Measurements from ENCODE around the gene ARF5. TPM values are rescaled to one million over a fixed set of nuclear protein-coding genes. Genes with fewer than 3 reads are reported as not detected.
"Not testable (repeated sequence)": the region's sequence is repeated elsewhere in the genome, so short reads cannot be mapped to it uniquely, and the experiment has no call there.

The ARF5 gene
- total and polyA plus RNA-seq, 2 donors = 133 to 205 TPM

DNA sequence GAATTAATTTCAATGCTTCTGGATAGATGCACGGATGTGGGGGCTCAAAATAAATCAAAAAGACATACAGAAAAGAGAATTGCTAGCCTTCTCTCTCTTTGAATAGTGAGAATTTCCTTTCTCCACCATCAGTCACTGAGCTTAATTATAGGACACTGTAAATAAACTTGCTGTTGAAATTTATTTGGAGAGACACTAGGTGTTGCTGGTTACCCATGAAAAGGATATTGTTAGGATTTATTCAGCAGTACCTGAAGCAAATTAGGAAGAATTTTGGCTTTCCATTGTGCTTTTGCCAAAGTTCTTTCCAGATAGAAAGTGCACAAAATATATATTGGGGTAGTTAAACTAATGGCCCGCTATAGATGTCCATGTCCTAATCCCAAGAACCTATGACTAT is 30.4 kb upstream of the ARF5 start:
- Histone ChIP-seq H3K27me3 (ENCODE audit: control insufficient read depth in 2 of 2, insufficient read depth in 1 of 2, low read length in 1 of 2) (no peaks in the 10 kb centered on the region), H3K27ac (ENCODE audit: low read depth in 1 of 2, low read length in 1 of 2) (no peak overlapping the region), H3K4me1 (ENCODE audit: control insufficient read depth in 2 of 2, insufficient read depth in 2 of 2, low read length in 2 of 2) (no peaks in the 10 kb centered on the region), H3K4me3 (ENCODE audit: low read length in 2 of 2) (no peak overlapping the region), H3K36me3 (ENCODE audit: control insufficient read depth in 2 of 2, insufficient read depth in 2 of 2, low read length in 1 of 2) (no peaks in the 10 kb centered on the region), H3K9me3 (ENCODE audit: control insufficient read depth in 2 of 2, insufficient read depth in 1 of 2, low read length in 1 of 2) (no peaks in the 10 kb centered on the region)
- WGBS = 77% methylated on average over 2 of the region's 2 CpGs
- no peak for DNase-seq (ENCODE audit: low read depth in 6 of 9, low spot score in 9 of 9)

DNA sequence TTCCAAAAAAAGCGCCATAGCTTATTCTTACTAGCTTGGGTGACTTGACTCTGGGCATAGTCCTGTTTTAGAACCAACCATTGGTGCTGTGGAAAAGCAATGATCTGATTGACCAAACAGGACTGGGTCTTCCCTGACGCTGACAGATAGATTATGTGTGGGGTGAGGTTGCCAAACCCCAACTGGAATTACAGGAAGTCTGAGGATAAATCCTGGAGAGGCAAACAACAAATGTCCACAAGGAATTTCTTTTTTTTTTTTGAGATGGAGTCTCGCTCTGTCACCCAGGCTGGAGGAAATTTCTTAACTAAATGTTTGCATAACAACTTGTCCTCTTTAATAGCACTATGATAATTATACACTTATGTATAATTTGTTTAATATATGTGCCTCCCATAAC is 22.0 kb upstream of the ARF5 start:
- Histone ChIP-seq H3K9me3 (ENCODE audit: control insufficient read depth in 2 of 2, insufficient read depth in 1 of 2, low read length in 1 of 2) (no peaks in the 10 kb centered on the region), H3K27me3 (ENCODE audit: control insufficient read depth in 2 of 2, insufficient read depth in 1 of 2, low read length in 1 of 2) (no peaks in the 10 kb centered on the region), H3K27ac (ENCODE audit: low read depth in 1 of 2, low read length in 1 of 2) (no peak overlapping the region), H3K36me3 (ENCODE audit: control insufficient read depth in 2 of 2, insufficient read depth in 2 of 2, low read length in 1 of 2) (no peaks in the 10 kb centered on the region), H3K4me1 (ENCODE audit: control insufficient read depth in 2 of 2, insufficient read depth in 2 of 2, low read length in 2 of 2) (no peaks in the 10 kb centered on the region), H3K4me3 (ENCODE audit: low read length in 2 of 2) (no peak overlapping the region)
- 94% methylated on average over 3 of the region's 3 CpGs for WGBS
- no peak for DNase-seq (ENCODE audit: low read depth in 6 of 9, low spot score in 9 of 9)

DNA sequence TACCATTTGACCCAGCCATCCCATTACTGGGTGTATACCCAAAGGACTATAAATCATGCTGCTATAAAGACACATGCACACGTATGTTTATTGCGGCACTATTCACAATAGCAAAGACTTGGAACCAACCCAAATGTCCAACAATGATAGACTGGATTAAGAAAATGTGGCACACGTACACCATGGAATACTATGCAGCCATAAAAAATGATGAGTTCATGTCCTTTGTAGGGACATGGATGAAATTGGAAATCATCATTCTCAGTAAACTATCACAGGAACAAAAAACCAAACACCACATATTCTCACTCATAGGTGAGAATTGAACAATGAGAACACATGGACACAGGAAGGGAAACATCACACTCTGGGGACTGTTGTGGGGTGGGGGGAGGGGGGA is 20.2 kb upstream of the ARF5 start:
- H3K27me3 ChIP-seq (ENCODE audit: control insufficient read depth in 2 of 2, insufficient read depth in 1 of 2, low read length in 1 of 2); H3K27ac ChIP-seq (ENCODE audit: low read depth in 1 of 2, low read length in 1 of 2): not testable (repeated sequence)
- no CpG with 5 or more reads among the region's 3 CpGs for whole genome bisulfite sequencing

DNA sequence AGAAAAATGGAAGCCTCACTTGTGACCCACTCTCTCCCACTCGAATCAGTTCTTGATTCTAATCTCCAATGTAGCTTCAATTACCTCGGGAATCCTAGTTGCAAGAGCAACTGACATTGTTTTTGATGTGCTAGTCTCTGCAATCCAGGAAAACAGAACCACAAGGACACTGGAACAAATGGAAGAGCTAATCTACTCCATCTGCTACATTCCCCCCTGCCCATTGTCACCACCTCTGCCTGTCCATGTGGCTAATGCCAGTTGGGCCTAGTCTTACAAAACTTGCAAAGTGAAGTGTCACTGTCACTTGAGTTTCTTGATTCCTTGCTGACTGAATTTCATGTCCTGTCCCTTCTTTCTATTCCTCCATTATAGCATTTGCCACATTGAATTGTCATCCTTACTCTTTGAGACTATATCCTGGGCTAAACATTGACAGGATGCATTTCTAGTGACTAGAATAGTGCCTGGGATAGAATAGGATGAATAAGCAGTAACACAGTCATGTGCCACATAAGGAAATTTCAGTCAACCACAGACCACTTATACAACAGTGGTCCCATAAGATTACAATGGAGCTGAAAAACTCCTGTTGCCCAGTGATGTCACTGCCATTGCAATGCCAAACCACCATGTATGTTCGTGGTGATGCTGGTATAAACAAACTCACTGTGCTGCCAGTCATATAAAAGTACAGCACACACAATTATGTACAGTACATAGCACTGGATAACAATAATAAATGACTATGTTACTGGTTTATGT is 16.3 kb upstream of the ARF5 start:
- DNase-seq (ENCODE audit: low read depth in 6 of 9, low spot score in 9 of 9) = no peak
- H3K27ac ChIP-seq (ENCODE audit: low read depth in 1 of 2, low read length in 1 of 2) = no peak overlapping the region
- no peaks in the 10 kb centered on the region for H3K27me3 ChIP-seq (ENCODE audit: control insufficient read depth in 2 of 2, insufficient read depth in 1 of 2, low read length in 1 of 2)
- H3K4me3 ChIP-seq (ENCODE audit: low read length in 2 of 2) = no peak overlapping the region
- H3K36me3 ChIP-seq (ENCODE audit: control insufficient read depth in 2 of 2, insufficient read depth in 2 of 2, low read length in 1 of 2) = no peaks in the 10 kb centered on the region
- H3K9me3 ChIP-seq (ENCODE audit: control insufficient read depth in 2 of 2, insufficient read depth in 1 of 2, low read length in 1 of 2) = no peaks in the 10 kb centered on the region
- H3K4me1 ChIP-seq (ENCODE audit: control insufficient read depth in 2 of 2, insufficient read depth in 2 of 2, low read length in 2 of 2) = no peaks in the 10 kb centered on the region
- 86% methylated on average over 3 of the region's 3 CpGs for WGBS

More for the DNA sequence above, 20.2 kb upstream of the ARF5 start:
- H3K9me3 ChIP-seq (ENCODE audit: control insufficient read depth in 2 of 2, insufficient read depth in 1 of 2, low read length in 1 of 2); DNase-seq (ENCODE audit: low read depth in 6 of 9, low spot score in 9 of 9); H3K36me3 ChIP-seq (ENCODE audit: control insufficient read depth in 2 of 2, insufficient read depth in 2 of 2, low read length in 1 of 2); H3K4me3 ChIP-seq (ENCODE audit: low read length in 2 of 2); H3K4me1 ChIP-seq (ENCODE audit: control insufficient read depth in 2 of 2, insufficient read depth in 2 of 2, low read length in 2 of 2): not testable (repeated sequence)

DNA sequence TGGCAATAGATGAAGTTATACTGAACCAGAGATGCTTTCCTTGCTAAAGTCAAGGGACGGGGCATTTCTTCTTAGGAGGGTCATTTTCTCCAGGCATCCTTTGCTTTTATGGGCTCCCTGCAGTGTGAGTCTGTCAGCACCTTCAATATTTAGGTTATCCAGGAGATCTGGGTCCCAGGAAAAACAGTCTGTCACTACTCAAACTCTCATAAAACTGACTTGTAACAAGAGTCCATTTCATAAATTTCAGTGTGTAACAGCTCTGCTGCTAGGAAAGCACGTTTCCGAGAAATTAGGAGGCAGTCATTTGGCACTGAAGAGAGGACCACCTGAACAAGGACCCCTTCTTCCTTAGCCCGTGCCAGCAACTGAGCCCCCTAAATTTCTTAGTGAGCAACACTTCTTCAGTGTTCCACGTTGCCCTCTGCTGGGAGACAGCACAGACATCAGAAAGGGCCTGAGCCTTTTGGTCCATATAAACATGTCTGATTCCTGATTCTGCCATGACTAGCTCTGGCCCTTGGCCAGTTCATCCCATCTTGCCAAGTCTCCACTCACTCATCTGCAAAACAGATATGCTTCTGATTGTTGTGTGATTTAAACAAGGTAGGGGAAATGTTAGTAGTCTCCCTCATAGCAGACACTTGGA is 10.1 kb upstream of the ARF5 start:
- Histone ChIP-seq H3K4me3 (ENCODE audit: low read length in 2 of 2) (no peak overlapping the region), H3K9me3 (ENCODE audit: control insufficient read depth in 2 of 2, insufficient read depth in 1 of 2, low read length in 1 of 2) (no peaks in the 10 kb centered on the region), H3K27me3 (ENCODE audit: control insufficient read depth in 2 of 2, insufficient read depth in 1 of 2, low read length in 1 of 2) (no peaks in the 10 kb centered on the region), H3K4me1 (ENCODE audit: control insufficient read depth in 2 of 2, insufficient read depth in 2 of 2, low read length in 2 of 2) (peaks cover 4% of the 10 kb centered on the region in 2 donors), H3K27ac (ENCODE audit: low read depth in 1 of 2, low read length in 1 of 2) (no peak overlapping the region), H3K36me3 (ENCODE audit: control insufficient read depth in 2 of 2, insufficient read depth in 2 of 2, low read length in 1 of 2) (peaks cover 23 to 45% of the 10 kb centered on the region in 2 donors)
- DNase-seq (ENCODE audit: low read depth in 6 of 9, low spot score in 9 of 9) = no peak
- WGBS = 90% methylated on average over 5 of the region's 5 CpGs

DNA sequence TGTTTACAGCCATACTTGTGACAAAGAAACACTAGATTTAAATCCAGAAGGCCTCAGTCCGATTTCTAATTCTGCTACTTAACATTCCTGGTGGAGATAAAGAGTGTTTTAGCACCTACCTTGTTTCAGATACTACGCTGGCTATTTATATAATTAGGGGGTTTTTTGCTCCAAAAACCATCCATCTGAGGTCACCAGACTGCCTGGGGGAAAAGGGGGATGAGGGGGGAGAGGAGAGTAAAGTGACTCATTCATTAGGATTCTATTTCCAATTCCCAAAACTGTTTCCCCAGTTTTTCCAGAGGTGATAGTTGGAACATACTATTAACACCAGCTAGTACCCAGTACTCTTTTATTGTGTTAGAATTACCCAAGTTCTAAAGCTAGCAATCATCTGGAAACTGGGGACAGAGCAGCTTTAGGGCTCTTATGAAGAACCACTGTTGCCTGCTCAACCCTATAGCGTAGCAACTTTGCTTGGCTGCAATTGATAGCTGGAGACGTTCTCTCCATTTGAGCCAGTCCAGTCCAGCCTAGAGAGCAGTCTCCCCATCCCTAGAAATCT is 9.4 kb upstream of the ARF5 start:
- WGBS = 91% methylated on average over 4 of the region's 4 CpGs
- Histone ChIP-seq H3K4me3 (ENCODE audit: low read length in 2 of 2) (no peak overlapping the region), H3K36me3 (ENCODE audit: control insufficient read depth in 2 of 2, insufficient read depth in 2 of 2, low read length in 1 of 2) (peaks cover 25 to 45% of the 10 kb centered on the region in 2 donors), H3K9me3 (ENCODE audit: control insufficient read depth in 2 of 2, insufficient read depth in 1 of 2, low read length in 1 of 2) (no peaks in the 10 kb centered on the region), H3K27me3 (ENCODE audit: control insufficient read depth in 2 of 2, insufficient read depth in 1 of 2, low read length in 1 of 2) (no peaks in the 10 kb centered on the region), H3K27ac (ENCODE audit: low read depth in 1 of 2, low read length in 1 of 2) (no peak overlapping the region), H3K4me1 (ENCODE audit: control insufficient read depth in 2 of 2, insufficient read depth in 2 of 2, low read length in 2 of 2) (peaks cover 7 to 8% of the 10 kb centered on the region in 2 donors)
- no peak for DNase-seq (ENCODE audit: low read depth in 6 of 9, low spot score in 9 of 9)

DNA sequence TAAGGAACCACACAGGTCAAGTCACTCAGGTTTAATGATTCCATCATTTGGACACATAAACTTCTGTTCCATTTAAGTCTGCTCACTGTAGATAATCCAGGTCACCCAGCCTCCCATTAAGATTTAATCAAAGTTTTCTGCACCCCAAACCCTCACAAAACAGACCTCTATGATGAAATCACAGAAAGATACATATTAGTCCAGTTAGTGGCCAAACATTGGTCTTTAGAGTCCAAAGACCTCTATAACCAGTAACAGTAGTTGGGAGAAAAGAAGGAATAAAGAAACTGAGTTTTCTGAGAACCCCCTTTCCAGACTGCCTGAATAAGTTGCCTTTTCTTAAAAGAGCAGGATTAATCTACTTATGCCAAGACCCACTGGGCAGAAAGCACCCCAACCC is 7.6 kb upstream of the ARF5 start:
- Histone ChIP-seq H3K27ac (ENCODE audit: low read depth in 1 of 2, low read length in 1 of 2) (no peak overlapping the region), H3K4me1 (ENCODE audit: control insufficient read depth in 2 of 2, insufficient read depth in 2 of 2, low read length in 2 of 2) (peaks cover 19 to 21% of the 10 kb centered on the region in 2 donors), H3K27me3 (ENCODE audit: control insufficient read depth in 2 of 2, insufficient read depth in 1 of 2, low read length in 1 of 2) (no peaks in the 10 kb centered on the region), H3K9me3 (ENCODE audit: control insufficient read depth in 2 of 2, insufficient read depth in 1 of 2, low read length in 1 of 2) (no peaks in the 10 kb centered on the region), H3K36me3 (ENCODE audit: control insufficient read depth in 2 of 2, insufficient read depth in 2 of 2, low read length in 1 of 2) (peaks cover 25 to 45% of the 10 kb centered on the region in 2 donors), H3K4me3 (ENCODE audit: low read length in 2 of 2) (no peak overlapping the region)
- DNase-seq (ENCODE audit: low read depth in 6 of 9, low spot score in 9 of 9) = no peak

DNA sequence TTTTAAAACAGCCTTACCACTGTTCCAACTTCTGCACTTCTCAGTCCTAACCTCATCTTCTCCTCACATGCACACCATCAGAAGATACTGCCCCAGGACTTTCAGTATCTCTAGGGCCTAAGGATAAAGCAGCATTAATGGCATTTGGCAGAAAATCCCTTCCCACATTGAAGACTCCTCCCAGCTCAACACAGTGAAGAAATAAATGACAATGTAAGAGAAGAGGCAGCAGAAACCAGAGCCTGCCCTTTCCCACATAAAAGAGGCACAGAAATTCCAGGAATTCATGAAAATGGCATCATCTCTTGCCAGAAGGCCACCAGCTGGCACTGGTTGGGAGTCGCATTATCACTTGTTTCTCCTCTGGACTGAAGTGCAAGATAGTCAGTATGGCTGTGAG is 6.5 kb upstream of the ARF5 start:
- Histone ChIP-seq H3K27me3 (ENCODE audit: control insufficient read depth in 2 of 2, insufficient read depth in 1 of 2, low read length in 1 of 2) (no peaks in the 10 kb centered on the region), H3K4me3 (ENCODE audit: low read length in 2 of 2) (no peak overlapping the region), H3K9me3 (ENCODE audit: control insufficient read depth in 2 of 2, insufficient read depth in 1 of 2, low read length in 1 of 2) (no peaks in the 10 kb centered on the region), H3K4me1 (ENCODE audit: control insufficient read depth in 2 of 2, insufficient read depth in 2 of 2, low read length in 2 of 2) (peaks cover 19 to 25% of the 10 kb centered on the region in 2 donors), H3K36me3 (ENCODE audit: control insufficient read depth in 2 of 2, insufficient read depth in 2 of 2, low read length in 1 of 2) (peaks cover 25 to 45% of the 10 kb centered on the region in 2 donors), H3K27ac (ENCODE audit: low read depth in 1 of 2, low read length in 1 of 2) (no peak overlapping the region)
- WGBS = 100% methylated on average over 1 of the region's 1 CpG
- no peak for DNase-seq (ENCODE audit: low read depth in 6 of 9, low spot score in 9 of 9)

DNA sequence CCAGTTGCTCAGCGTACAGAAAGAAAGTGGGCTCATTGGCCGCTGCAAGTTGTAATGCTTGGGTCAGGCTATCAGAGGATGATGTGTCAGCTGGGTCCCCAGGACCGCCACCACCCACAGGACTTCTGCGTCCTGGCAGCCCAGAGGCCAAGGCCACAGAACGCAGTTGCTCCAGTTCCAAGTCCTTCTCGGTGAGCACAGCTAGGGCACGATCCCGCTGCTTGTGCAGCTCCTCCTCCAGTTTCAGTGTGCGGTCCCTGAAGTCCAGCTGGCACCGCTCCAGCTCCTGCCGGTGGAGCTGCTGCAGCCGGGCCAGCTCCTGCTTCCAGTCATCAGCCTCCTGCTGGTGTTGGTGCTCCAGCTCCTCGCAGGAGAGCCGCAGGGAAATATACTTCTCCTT is 5.8 kb upstream of the ARF5 start:
- Histone ChIP-seq H3K9me3 (ENCODE audit: control insufficient read depth in 2 of 2, insufficient read depth in 1 of 2, low read length in 1 of 2) (no peaks in the 10 kb centered on the region), H3K36me3 (ENCODE audit: control insufficient read depth in 2 of 2, insufficient read depth in 2 of 2, low read length in 1 of 2) (peaks cover 25 to 45% of the 10 kb centered on the region in 2 donors), H3K27me3 (ENCODE audit: control insufficient read depth in 2 of 2, insufficient read depth in 1 of 2, low read length in 1 of 2) (peaks cover 0 to 1% of the 10 kb centered on the region in 2 donors), H3K4me1 (ENCODE audit: control insufficient read depth in 2 of 2, insufficient read depth in 2 of 2, low read length in 2 of 2) (peaks cover 19 to 25% of the 10 kb centered on the region in 2 donors), H3K27ac (ENCODE audit: low read depth in 1 of 2, low read length in 1 of 2) (no peak overlapping the region), H3K4me3 (ENCODE audit: low read length in 2 of 2) (no peak overlapping the region)
- DNase-seq (ENCODE audit: low read depth in 6 of 9, low spot score in 9 of 9) = no peak
- 97% methylated on average over 14 of the region's 14 CpGs for WGBS
